HepG2 (cell line): ENCODE results near the gene LSM12. TPM values are rescaled to one million over a fixed set of nuclear protein-coding genes. Genes with fewer than 3 reads are reported as not detected.
"Not testable (repeated sequence)": the region's sequence is repeated elsewhere in the genome, so short reads cannot be mapped to it uniquely, and the experiment has no call there.

Experiments
- ATAC-seq: fragments of 200-7000 bp; cut with Tn5 transposase; 3 replicates; pipeline ENCODE4 v1.9.1; 2020; ENCODE audit warnings: mild to moderate bottlenecking, moderate library complexity
- BruUV-seq: library from RNA; stranded (reverse); fragments of 400-500 nt; replicated peaks from 2 replicates; lab custom pipeline; 2021; lab: Mats Ljungman, UMichigan
- CTCF ChIA-PET: fragments of 300-600 bp; formaldehyde crosslinking; extraction: SDS; loops from one replicate; lab custom pipeline; 2021; ENCODE audit warnings: low total read pairs, inconsistent platforms, low intra/inter-chr PET ratio; lab: Yijun Ruan, JAX
- POLR2A ChIA-PET: fragments of 350-600 bp; sonication (Branson Sonifier 250); formaldehyde crosslinking; loops from one replicate; lab custom pipeline; 2020; ENCODE audit warnings: antibody characterized with exemption, inconsistent platforms; lab: Yijun Ruan, JAX
- DNase-seq: peaks from one replicate; pipeline ENCODE4 v3.0.0-alpha.2; 2015; ENCODE audit warnings: low spot score
- FAIRE-seq: peaks from 3 replicates; lab custom pipeline; 2011; peaks lifted over from hg19 to GRCh38; lab: Jason Lieb, UNC
- H2AFZ ChIP-seq: one replicate; pipeline ENCODE4 v1.6.1; 2011; ENCODE audit warnings: low read length, inconsistent platforms
- H3K27ac ChIP-seq: fragments of 300-600 bp; 3 replicates; pipeline ENCODE4 v1.8.0; 2011; ENCODE audit warnings: mixed run types, mild to moderate bottlenecking, mixed read lengths, low read length, inconsistent platforms; ENCODE audit not compliant: insufficient read depth; ENCODE audit errors: extremely low read length
- H3K27me3 ChIP-seq, 2 experiments: fragments of 200-600 bp in 1 of 2; 2 replicates in 1 of 2; 3 replicates in 1 of 2; pipeline versions ENCODE4 v1.6.0 to v1.8.0; 2011; ENCODE audit warnings: low read length in 2 of 2, mild to moderate bottlenecking in 2 of 2, moderate library complexity in 2 of 2, inconsistent platforms in 1 of 2; ENCODE audit not compliant: insufficient read depth in 2 of 2, control insufficient read depth in 1 of 2
- H3K36me3 ChIP-seq, 2 experiments: fragments of 200-600 bp in 1 of 2; replicated peaks in 1 of 2; 2 replicates in 1 of 2; 3 replicates in 1 of 2; pipeline versions ENCODE4 v1.5.1 to v1.8.0; 2011; ENCODE audit warnings: low read length in 2 of 2, inconsistent platforms in 1 of 2; ENCODE audit not compliant: insufficient read depth in 2 of 2, control insufficient read depth in 1 of 2
- H3K4me1 ChIP-seq: 2 replicates; pipeline ENCODE4 v1.5.1; 2012; ENCODE audit warnings: low read length, inconsistent platforms; ENCODE audit not compliant: insufficient read depth
- H3K4me2 ChIP-seq: 2 replicates; pipeline ENCODE4 v1.6.0; 2011; ENCODE audit warnings: low read depth, low read length, inconsistent platforms
- H3K4me3 ChIP-seq, 3 experiments: fragments of 200-600 bp in 1 of 3; sonication (generic), shearing (Covaris generic) in 1 of 3; replicated peaks in 1 of 3; 2 replicates each; pipeline ENCODE4 v1.5.1; 2011 to 2016; ENCODE audit warnings: low read length in 3 of 3, inconsistent platforms in 2 of 3, low read depth in 2 of 3, mild to moderate bottlenecking in 2 of 3, control low read depth in 1 of 3, mixed read lengths in 1 of 3; ENCODE audit not compliant: insufficient read depth in 1 of 3
- H3K79me2 ChIP-seq: one replicate; pipeline ENCODE4 v1.6.1; 2011; ENCODE audit warnings: low read length, inconsistent platforms; ENCODE audit not compliant: insufficient read depth
- H3K9ac ChIP-seq: 2 replicates; pipeline ENCODE4 v1.6.0; 2011; ENCODE audit warnings: mild to moderate bottlenecking, low read depth, low read length, inconsistent platforms; ENCODE audit not compliant: insufficient read depth
- H3K9me3 ChIP-seq: 2 replicates; pipeline ENCODE4 v1.5.1; 2012; ENCODE audit warnings: mild to moderate bottlenecking, low read length
- H4K20me1 ChIP-seq: 2 replicates; pipeline ENCODE4 v1.6.0; 2011; ENCODE audit warnings: inconsistent platforms, mild to moderate bottlenecking, low read length, moderate library complexity; ENCODE audit not compliant: insufficient read depth
- BATF2 ChIP-seq: sonication (generic); formaldehyde crosslinking; IDR thresholded peaks from 2 replicates; pipeline ENCODE4 v1.8.0; 2022; ENCODE audit warnings: mild to moderate bottlenecking, missing genetic modification reagents, moderate library complexity
- ETV6 ChIP-seq: sonication (generic); formaldehyde crosslinking; conservative IDR thresholded peaks from 2 replicates; pipeline ENCODE4 v1.4.0; 2020; ENCODE audit warnings: missing genetic modification reagents
- GATA4 ChIP-seq: sonication (generic); IDR thresholded peaks from 2 replicates; pipeline ENCODE4 v1.6.1; 2016; ENCODE audit warnings: antibody characterized with exemption, low read depth, borderline replicate concordance
- NONO ChIP-seq, 2 experiments: fragments of 450-650 bp in 1 of 2; sonication (generic) in 1 of 2; formaldehyde crosslinking in 1 of 2; IDR thresholded peaks in 1 of 2; conservative IDR thresholded peaks in 1 of 2; 2 replicates each; pipeline versions ENCODE4 v1.6.1 to v1.8.0; 2017 to 2022; ENCODE audit warnings: mild to moderate bottlenecking in 1 of 2, missing genetic modification reagents in 1 of 2, moderate library complexity in 1 of 2
- POLR2AphosphoS2 ChIP-seq: IDR thresholded peaks from 2 replicates; pipeline ENCODE4 v1.6.1; 2011; ENCODE audit warnings: low read depth, low read length, improper control_type of control experiment
- RBM22 ChIP-seq: fragments of 200-400 bp; formaldehyde crosslinking; optimal IDR thresholded peaks from 2 replicates; pipeline ENCODE3; 2017; ENCODE audit warnings: mild to moderate bottlenecking, low read length, moderate library complexity
- ZMYM3 ChIP-seq: sonication (generic); formaldehyde crosslinking; IDR thresholded peaks from 2 replicates; pipeline ENCODE4 v1.5.1; 2020; ENCODE audit warnings: mild to moderate bottlenecking, missing genetic modification reagents
- ZNF121 ChIP-seq: sonication (generic); formaldehyde crosslinking; IDR thresholded peaks from 2 replicates; pipeline ENCODE4 v1.5.0; 2020; ENCODE audit warnings: mild to moderate bottlenecking, missing genetic modification reagents
- ZNF160 ChIP-seq: sonication (generic); formaldehyde crosslinking; IDR thresholded peaks from 2 replicates; pipeline ENCODE4 v1.8.0; 2022; ENCODE audit warnings: mild to moderate bottlenecking, inconsistent platforms, missing genetic modification reagents
- ZNF841 ChIP-seq: sonication (generic); formaldehyde crosslinking; IDR thresholded peaks from 2 replicates; pipeline ENCODE4 v1.8.1; 2023; ENCODE audit warnings: missing genetic modification reagents, borderline replicate concordance
- WGBS: methylation state at CpG from one replicate; pipeline ENCODE4 v1.1.6; 2017; ENCODE audit warnings: low lambda C conversion rate; 5-methylcytosine and 5-hydroxymethylcytosine counted together
- in situ Hi-C: cut with HindIII; loops from 2 replicates; pipeline ENCODE4 v1.10.0; 2017; ENCODE audit warnings: low pct_unique_long_range_greater_than_20kb; ENCODE audit not compliant: extremely low pct_ligation_motif_present
- intact Hi-C: fragments of 100-400 bp; cut with micrococcal nuclease; formaldehyde crosslinking; loops from one replicate; pipeline ENCODE4 v1.10.0; 2022; ENCODE audit not compliant: unreplicated experiment
- polyA plus RNA-seq, 8 experiments: library from polyadenylated mRNA; depleted of rRNA in 3 of 8; stranded (reverse) in 7 of 8; unstranded in 1 of 8; fragments of >200 nt; fragmentation: Illumina TruSeq in 4 of 8; extraction: Trizol in 4 of 8; gene quantifications; 2 replicates each; pipeline versions ENCODE4 v1.2.1 to v1.2.3, GENCODE V29; 2011 to 2016; ENCODE audit warnings: low read depth in 4 of 8, missing spikeins in 1 of 8, mixed read lengths in 1 of 8; ENCODE audit not compliant: insufficient read depth in 1 of 8
- total RNA-seq, 5 experiments: library from RNA; depleted of rRNA; stranded (reverse); fragments of >200 nt; fragmentation: Illumina TruSeq; extraction: Trizol; gene quantifications; 2 replicates each; pipeline ENCODE4 v1.2.3, GENCODE V29; 2016; ENCODE audit warnings: low read depth in 1 of 5
- TF ChIP-seq, protein P1 (sequence below): sonication (generic); formaldehyde crosslinking; conservative IDR thresholded peaks from 2 replicates; pipeline ENCODE4 v1.4.0; 2020; ENCODE audit warnings: missing genetic modification reagents
- TF ChIP-seq, protein P2 (sequence below): sonication (generic); formaldehyde crosslinking; IDR thresholded peaks from 2 replicates; pipeline ENCODE4 v1.5.0; 2020; ENCODE audit warnings: mild to moderate bottlenecking, missing genetic modification reagents

The LSM12 gene
- total and polyA plus RNA-seq, 2 of the 13 experiments (the other 11 are each of a cell fraction or from before 2014, with no cell fraction given): 52.8 to 55.7 TPM

- H3K79me2 ChIP-seq: peaks cover 48% of the 10 kb centered on the region
- BruUV-seq: TSS peak; percentile 30
- H3K36me3 ChIP-seq: peaks cover 36 to 80% of the 10 kb centered on the region in 2 experiments
- ChIA-PET POLR2A (interaction anchor here (1.2 kb wide), 1 partner anchor 10 kb away, joined by 3 read pairs; no protein-coding TSS in a partner anchor), CTCF (no interaction called here)
- no peak for TF ChIP-seq GATA4
- TF ChIP-seq ZNF160 (CRISPR knock-in tag): no peak
- no peak for TF ChIP-seq ZNF841 (CRISPR knock-in tag)
- TF ChIP-seq ETV6 (CRISPR knock-in tag): no peak
- TF ChIP-seq RBM22: peak; percentile 33
- no peak for TF ChIP-seq BATF2
- no peak for TF ChIP-seq NONO (IDR thresholded peaks at IDR 0.05)
- 0 out of 2 replicates have a peak, but pooled peaks have one; percentile 22 for TF ChIP-seq NONO (CRISPR knock-in tag; conservative IDR thresholded peaks at IDR 0.05)
- TF ChIP-seq, protein P1, sequence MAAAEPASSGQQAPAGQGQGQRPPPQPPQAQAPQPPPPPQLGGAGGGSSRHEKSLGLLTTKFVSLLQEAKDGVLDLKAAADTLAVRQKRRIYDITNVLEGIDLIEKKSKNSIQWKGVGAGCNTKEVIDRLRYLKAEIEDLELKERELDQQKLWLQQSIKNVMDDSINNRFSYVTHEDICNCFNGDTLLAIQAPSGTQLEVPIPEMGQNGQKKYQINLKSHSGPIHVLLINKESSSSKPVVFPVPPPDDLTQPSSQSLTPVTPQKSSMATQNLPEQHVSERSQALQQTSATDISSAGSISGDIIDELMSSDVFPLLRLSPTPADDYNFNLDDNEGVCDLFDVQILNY (CRISPR knock-in tag): no peak
- 0 out of 2 replicates have a peak, but pooled peaks have one; percentile 28 for TF ChIP-seq ZMYM3 (CRISPR knock-in tag)
- TF ChIP-seq, protein P2, sequence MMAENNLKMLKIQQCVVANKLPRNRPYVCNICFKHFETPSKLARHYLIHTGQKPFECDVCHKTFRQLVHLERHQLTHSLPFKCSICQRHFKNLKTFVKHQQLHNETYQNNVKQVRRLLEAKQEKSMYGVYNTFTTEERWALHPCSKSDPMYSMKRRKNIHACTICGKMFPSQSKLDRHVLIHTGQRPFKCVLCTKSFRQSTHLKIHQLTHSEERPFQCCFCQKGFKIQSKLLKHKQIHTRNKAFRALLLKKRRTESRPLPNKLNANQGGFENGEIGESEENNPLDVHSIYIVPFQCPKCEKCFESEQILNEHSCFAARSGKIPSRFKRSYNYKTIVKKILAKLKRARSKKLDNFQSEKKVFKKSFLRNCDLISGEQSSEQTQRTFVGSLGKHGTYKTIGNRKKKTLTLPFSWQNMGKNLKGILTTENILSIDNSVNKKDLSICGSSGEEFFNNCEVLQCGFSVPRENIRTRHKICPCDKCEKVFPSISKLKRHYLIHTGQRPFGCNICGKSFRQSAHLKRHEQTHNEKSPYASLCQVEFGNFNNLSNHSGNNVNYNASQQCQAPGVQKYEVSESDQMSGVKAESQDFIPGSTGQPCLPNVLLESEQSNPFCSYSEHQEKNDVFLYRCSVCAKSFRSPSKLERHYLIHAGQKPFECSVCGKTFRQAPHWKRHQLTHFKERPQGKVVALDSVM (CRISPR knock-in tag): peak; percentile 71; the same call in 1 of the 2 replicates
- 0 out of 2 replicates have a peak, but pooled peaks have one; percentile 66 for TF ChIP-seq POLR2AphosphoS2
- peak; percentile 94 for TF ChIP-seq ZNF121 (CRISPR knock-in tag)
- in situ Hi-C loops (loop anchor here (10.0 kb wide), 1 partner anchor 105 kb away; the partner anchor contains the start of gene PPY), intact Hi-C loops (loop anchor here (1.0 kb wide), 1 partner anchor 21 kb away; the partner anchor contains the start of gene G6PC3)
- ATAC-seq (no peak; the same call in 2 of the 3 replicates), FAIRE-seq (no peak), DNase-seq (no peak)
- H2AFZ ChIP-seq: no peak overlapping the region
- H3K9ac ChIP-seq: no peak overlapping the region
- no peak overlapping the region for H3K4me3 ChIP-seq
- H3K4me1 ChIP-seq: 0 out of 2 replicates have a peak, but pooled peaks cover 8% of the 10 kb centered on the region
- H3K9me3 ChIP-seq: no peaks in the 10 kb centered on the region
- no peaks in the 10 kb centered on the region for H3K27me3 ChIP-seq
- WGBS: 98% methylated on average over 8 of the region's 9 CpGs
- H3K4me2 ChIP-seq: no peak overlapping the region
- H4K20me1 ChIP-seq: peaks cover 5% of the 10 kb centered on the region
- H3K27ac ChIP-seq: no peak overlapping the region
These were observed 17.0 kb downstream of the LSM12 start for GRCh38 chr17:44049294-44050060.

DNA sequence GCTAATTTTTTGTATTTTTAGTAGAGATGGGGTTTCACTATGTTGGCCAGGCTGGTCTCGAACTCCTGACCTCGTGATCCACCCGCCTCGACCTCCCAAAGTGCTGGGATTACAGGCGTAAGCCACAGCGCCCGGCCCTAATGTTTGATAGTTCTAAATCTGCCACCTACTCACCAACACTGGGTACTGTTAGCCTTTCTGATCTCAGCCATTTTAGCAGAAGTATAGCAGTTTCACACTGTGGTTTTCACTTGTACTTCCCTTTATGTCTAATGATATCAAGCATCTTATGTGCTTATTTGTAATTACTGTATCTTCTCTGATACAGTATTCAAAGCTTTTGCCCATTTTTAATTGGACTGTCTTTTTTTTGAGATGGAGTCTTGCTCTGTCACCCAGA is 19.6 kb downstream of the LSM12 start:
- Histone ChIP-seq H4K20me1 (peaks cover 11% of the 10 kb centered on the region), H3K79me2 (peaks cover 53% of the 10 kb centered on the region), H3K36me3 (peaks cover 27 to 73% of the 10 kb centered on the region in 2 experiments)
- BruUV-seq, H3K9me3 ChIP-seq, H2AFZ ChIP-seq, H3K4me3 ChIP-seq, FAIRE-seq, CTCF ChIA-PET, H3K4me1 ChIP-seq, H3K4me2 ChIP-seq, POLR2A ChIA-PET, H3K9ac ChIP-seq, ATAC-seq, H3K27ac ChIP-seq, DNase-seq, intact Hi-C loops, H3K27me3 ChIP-seq: not testable (repeated sequence)
- in situ Hi-C loops: loop anchor here (10.0 kb wide), 1 partner anchor 102 kb away; the partner anchor contains the start of gene PPY
- WGBS: 97% methylated on average over 7 of the region's 7 CpGs
